Neural cell (in vitro differentiated cells): ENCODE measurements around the gene GALNT16.

Experiments
- EP300 ChIP-seq: fragments of 450-650 bp; conservative IDR thresholded peaks from 2 replicates; pipeline ENCODE4 v1.6.1; 2014; ENCODE audit warnings: antibody characterized with exemption, mild to moderate bottlenecking, moderate library complexity; ENCODE audit not compliant: poor library complexity, severe bottlenecking
- EZH2 ChIP-seq: fragments of 200-600, 300-800 bp; shearing (Covaris generic), sonication (generic); IDR thresholded peaks from 2 replicates; pipeline ENCODE4 v1.6.1; 2014; ENCODE audit warnings: antibody characterized with exemption, low read length, borderline replicate concordance, mild to moderate bottlenecking; ENCODE audit not compliant: insufficient read depth, poor library complexity, severe bottlenecking
- MXI1 ChIP-seq: fragments of 450-650 bp; conservative IDR thresholded peaks from 2 replicates; pipeline ENCODE4 v1.6.1; 2014; ENCODE audit warnings: antibody characterized with exemption, mild to moderate bottlenecking; ENCODE audit not compliant: poor library complexity, severe bottlenecking
- POLR2AphosphoS5 ChIP-seq: IDR thresholded peaks from 2 replicates; pipeline ENCODE4 v1.6.1; 2012
- SMC3 ChIP-seq: fragments of 450-650 bp; conservative IDR thresholded peaks from 2 replicates; pipeline ENCODE4 v1.6.1; 2014; ENCODE audit warnings: antibody characterized with exemption, mild to moderate bottlenecking, moderate library complexity; ENCODE audit not compliant: poor library complexity
- TF ChIP-seq, protein P1 (sequence below): fragments of 450-650 bp; IDR thresholded peaks from 2 replicates; pipeline ENCODE4 v1.5.1; 2014; ENCODE audit warnings: antibody characterized with exemption, mild to moderate bottlenecking, moderate library complexity; ENCODE audit not compliant: poor library complexity, severe bottlenecking
- TF ChIP-seq, protein P2 (sequence below): IDR thresholded peaks from 2 replicates; pipeline ENCODE4 v1.6.1; 2012; ENCODE audit warnings: borderline replicate concordance

DNA sequence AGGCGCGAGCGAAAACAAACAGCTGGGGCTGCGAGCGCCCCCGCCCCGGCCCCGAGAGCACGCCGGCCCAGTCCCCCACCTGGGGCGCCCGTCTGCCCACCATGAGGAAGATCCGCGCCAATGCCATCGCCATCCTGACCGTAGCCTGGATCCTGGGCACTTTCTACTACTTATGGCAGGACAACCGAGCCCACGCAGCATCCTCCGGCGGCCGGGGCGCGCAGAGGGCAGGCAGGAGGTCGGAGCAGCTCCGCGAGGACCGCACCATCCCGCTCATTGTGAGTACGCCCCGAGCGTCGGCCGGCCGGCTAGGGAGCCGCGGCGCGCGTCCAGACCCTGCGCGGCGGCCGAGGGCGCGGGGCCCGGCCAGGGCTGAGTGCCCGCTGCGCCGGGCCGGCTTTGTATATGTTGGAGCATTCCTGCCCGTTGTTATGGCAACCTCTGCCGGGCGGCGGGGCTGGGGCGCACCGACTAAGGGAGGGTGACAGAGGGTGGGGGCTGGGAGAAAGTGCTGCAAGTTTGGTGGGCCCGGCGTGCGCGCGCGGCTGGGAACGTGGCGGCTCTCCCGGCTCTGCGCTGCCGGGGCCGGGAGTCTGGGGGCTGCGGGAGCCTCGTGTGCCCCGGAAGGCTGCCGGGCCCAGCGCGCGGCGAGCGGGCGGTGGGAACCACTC is 367 bp downstream of the GALNT16 start:
- TF ChIP-seq, protein P1, sequence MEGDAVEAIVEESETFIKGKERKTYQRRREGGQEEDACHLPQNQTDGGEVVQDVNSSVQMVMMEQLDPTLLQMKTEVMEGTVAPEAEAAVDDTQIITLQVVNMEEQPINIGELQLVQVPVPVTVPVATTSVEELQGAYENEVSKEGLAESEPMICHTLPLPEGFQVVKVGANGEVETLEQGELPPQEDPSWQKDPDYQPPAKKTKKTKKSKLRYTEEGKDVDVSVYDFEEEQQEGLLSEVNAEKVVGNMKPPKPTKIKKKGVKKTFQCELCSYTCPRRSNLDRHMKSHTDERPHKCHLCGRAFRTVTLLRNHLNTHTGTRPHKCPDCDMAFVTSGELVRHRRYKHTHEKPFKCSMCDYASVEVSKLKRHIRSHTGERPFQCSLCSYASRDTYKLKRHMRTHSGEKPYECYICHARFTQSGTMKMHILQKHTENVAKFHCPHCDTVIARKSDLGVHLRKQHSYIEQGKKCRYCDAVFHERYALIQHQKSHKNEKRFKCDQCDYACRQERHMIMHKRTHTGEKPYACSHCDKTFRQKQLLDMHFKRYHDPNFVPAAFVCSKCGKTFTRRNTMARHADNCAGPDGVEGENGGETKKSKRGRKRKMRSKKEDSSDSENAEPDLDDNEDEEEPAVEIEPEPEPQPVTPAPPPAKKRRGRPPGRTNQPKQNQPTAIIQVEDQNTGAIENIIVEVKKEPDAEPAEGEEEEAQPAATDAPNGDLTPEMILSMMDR = no peak
- TF ChIP-seq EP300 (no peak), EZH2 (no peak), POLR2AphosphoS5 (no peak), SMC3 (no peak), MXI1 (peak; percentile 79)
- TF ChIP-seq, protein P2, sequence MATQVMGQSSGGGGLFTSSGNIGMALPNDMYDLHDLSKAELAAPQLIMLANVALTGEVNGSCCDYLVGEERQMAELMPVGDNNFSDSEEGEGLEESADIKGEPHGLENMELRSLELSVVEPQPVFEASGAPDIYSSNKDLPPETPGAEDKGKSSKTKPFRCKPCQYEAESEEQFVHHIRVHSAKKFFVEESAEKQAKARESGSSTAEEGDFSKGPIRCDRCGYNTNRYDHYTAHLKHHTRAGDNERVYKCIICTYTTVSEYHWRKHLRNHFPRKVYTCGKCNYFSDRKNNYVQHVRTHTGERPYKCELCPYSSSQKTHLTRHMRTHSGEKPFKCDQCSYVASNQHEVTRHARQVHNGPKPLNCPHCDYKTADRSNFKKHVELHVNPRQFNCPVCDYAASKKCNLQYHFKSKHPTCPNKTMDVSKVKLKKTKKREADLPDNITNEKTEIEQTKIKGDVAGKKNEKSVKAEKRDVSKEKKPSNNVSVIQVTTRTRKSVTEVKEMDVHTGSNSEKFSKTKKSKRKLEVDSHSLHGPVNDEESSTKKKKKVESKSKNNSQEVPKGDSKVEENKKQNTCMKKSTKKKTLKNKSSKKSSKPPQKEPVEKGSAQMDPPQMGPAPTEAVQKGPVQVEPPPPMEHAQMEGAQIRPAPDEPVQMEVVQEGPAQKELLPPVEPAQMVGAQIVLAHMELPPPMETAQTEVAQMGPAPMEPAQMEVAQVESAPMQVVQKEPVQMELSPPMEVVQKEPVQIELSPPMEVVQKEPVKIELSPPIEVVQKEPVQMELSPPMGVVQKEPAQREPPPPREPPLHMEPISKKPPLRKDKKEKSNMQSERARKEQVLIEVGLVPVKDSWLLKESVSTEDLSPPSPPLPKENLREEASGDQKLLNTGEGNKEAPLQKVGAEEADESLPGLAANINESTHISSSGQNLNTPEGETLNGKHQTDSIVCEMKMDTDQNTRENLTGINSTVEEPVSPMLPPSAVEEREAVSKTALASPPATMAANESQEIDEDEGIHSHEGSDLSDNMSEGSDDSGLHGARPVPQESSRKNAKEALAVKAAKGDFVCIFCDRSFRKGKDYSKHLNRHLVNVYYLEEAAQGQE = peak; percentile 8
